Upper lobe of right lung (tissue), 1 donor: ENCODE results near the gene EXOC6. TPM values are rescaled to one million over a fixed set of nuclear protein-coding genes. Genes with fewer than 3 reads are reported as not detected.

Source experiments
- ATAC-seq: fragments of 200-7000 bp; cut with Tn5 transposase; one replicate; pipeline ENCODE4 v1.9.1; 2020; ENCODE audit warnings: mild to moderate bottlenecking, moderate library complexity
- DNase-seq: peaks from one replicate; pipeline ENCODE4 v3.0.0-alpha.2; 2020
- H3K27ac ChIP-seq: fragments of 200-600 bp; one replicate; pipeline ENCODE4 v1.8.0; 2022
- H3K27me3 ChIP-seq: fragments of 200-600 bp; one replicate; pipeline ENCODE4 v1.8.0; 2022; ENCODE audit warnings: mild to moderate bottlenecking
- H3K36me3 ChIP-seq: fragments of 200-600 bp; one replicate; pipeline ENCODE4 v1.8.0; 2022
- H3K4me1 ChIP-seq: fragments of 200-600 bp; one replicate; pipeline ENCODE4 v1.8.0; 2022
- H3K4me3 ChIP-seq: fragments of 200-600 bp; one replicate; pipeline ENCODE4 v1.8.0; 2022; ENCODE audit warnings: mild to moderate bottlenecking
- H3K9me3 ChIP-seq: fragments of 200-600 bp; one replicate; pipeline ENCODE4 v1.8.0; 2022
- CTCF ChIP-seq: fragments of 200-600 bp; IDR thresholded peaks from one replicate; pipeline ENCODE4 v1.8.0; 2022; ENCODE audit warnings: antibody characterized with exemption
- intact Hi-C: fragments of 100-400 bp; cut with DNase I; formaldehyde crosslinking; loops from one replicate; pipeline ENCODE4 v1.11.0; 2022
- total RNA-seq: library from RNA; stranded (reverse); fragmentation: NEBNext Ultra II Directional; extraction: Animal tissue kit (Norgen Biotek cat#: 25700); gene quantifications from one replicate; pipeline ENCODE4 v1.2.1, GENCODE V29; 2021
- donor health status: DM: no; HTN: yes; CAD: no; lungs with severe emphysema.

The EXOC6 gene
- total RNA-seq, 1 donor from 2014 or later: 24.9 TPM

GRCh38 chr10:93090619-93091018, 242.3 kb downstream of the EXOC6 start:
- H3K9me3 ChIP-seq: no peaks in the 10 kb centered on the region
- intact Hi-C loops: no loop called here
- ATAC-seq: no peak
- no peak overlapping the region for H3K27ac ChIP-seq
- DNase-seq: no peak
- no peak overlapping the region for H3K4me3 ChIP-seq
- no peaks in the 10 kb centered on the region for H3K4me1 ChIP-seq
- H3K27me3 ChIP-seq: no peaks in the 10 kb centered on the region
- no peaks in the 10 kb centered on the region for H3K36me3 ChIP-seq
- no peak for TF ChIP-seq CTCF

- H3K4me1 ChIP-seq: no peaks in the 10 kb centered on the region
- DNase-seq: no peak
- no peaks in the 10 kb centered on the region for H3K27me3 ChIP-seq
- TF ChIP-seq CTCF: no peak
- ATAC-seq: no peak
- no peaks in the 10 kb centered on the region for H3K36me3 ChIP-seq
- H3K27ac ChIP-seq: no peak overlapping the region
- intact Hi-C loops: no loop called here
- H3K9me3 ChIP-seq: no peaks in the 10 kb centered on the region
- H3K4me3 ChIP-seq: no peak overlapping the region
These were observed 243.6 kb downstream of the EXOC6 start for GRCh38 chr10:93091960-93092359.

- Histone ChIP-seq H3K4me1 (no peaks in the 10 kb centered on the region), H3K9me3 (no peaks in the 10 kb centered on the region), H3K27me3 (no peaks in the 10 kb centered on the region), H3K4me3 (no peak overlapping the region), H3K36me3 (no peaks in the 10 kb centered on the region), H3K27ac (no peak overlapping the region)
- ATAC-seq: no peak
- DNase-seq: no peak
- no peak for TF ChIP-seq CTCF
- intact Hi-C loops: no loop called here
These were observed 246.9 kb downstream of the EXOC6 start for GRCh38 chr10:93095225-93095624.

GRCh38 chr10:93096901-93097300, 248.6 kb downstream of the EXOC6 start:
- no peaks in the 10 kb centered on the region for H3K27me3 ChIP-seq
- no peaks in the 10 kb centered on the region for H3K36me3 ChIP-seq
- ATAC-seq: no peak
- TF ChIP-seq CTCF: no peak
- intact Hi-C loops: no loop called here
- H3K4me1 ChIP-seq: no peaks in the 10 kb centered on the region
- H3K9me3 ChIP-seq: no peaks in the 10 kb centered on the region
- no peak overlapping the region for H3K27ac ChIP-seq
- no peak for DNase-seq
- no peak overlapping the region for H3K4me3 ChIP-seq

GRCh38 chr10:93097386-93097785, 249.1 kb downstream of the EXOC6 start:
- no peak overlapping the region for H3K4me3 ChIP-seq
- ATAC-seq (no peak), DNase-seq (no peak)
- H3K9me3 ChIP-seq: no peaks in the 10 kb centered on the region
- intact Hi-C loops: no loop called here
- H3K27ac ChIP-seq: no peak overlapping the region
- no peaks in the 10 kb centered on the region for H3K27me3 ChIP-seq
- no peaks in the 10 kb centered on the region for H3K36me3 ChIP-seq
- no peaks in the 10 kb centered on the region for H3K4me1 ChIP-seq
- no peak for TF ChIP-seq CTCF

- Histone ChIP-seq H3K4me1 (no peaks in the 10 kb centered on the region), H3K36me3 (no peaks in the 10 kb centered on the region), H3K27me3 (no peaks in the 10 kb centered on the region), H3K4me3 (no peak overlapping the region), H3K27ac (no peak overlapping the region), H3K9me3 (no peaks in the 10 kb centered on the region)
- no peak for TF ChIP-seq CTCF
- intact Hi-C loops: no loop called here
- no peak for ATAC-seq
- no peak for DNase-seq
These were observed 250.5 kb downstream of the EXOC6 start for GRCh38 chr10:93098816-93099215.
